ENCODE data around the gene CA14. TPM values are rescaled to one million over a fixed set of nuclear protein-coding genes. Genes with fewer than 3 reads are reported as not detected.

The CA14 gene
- total RNA-seq, 8 experiments from 2014 or later, result 0.56 to 86.1 (median 28.3) TPM

- peaks cover 21 to 29% of the 10 kb centered on the region in 2 donors for H3K4me1 ChIP-seq (replicated peaks in 1 of 2)
- ATAC-seq (replicated peaks in 6 of 8), result peak; percentile 90 to 99 (median 97)
- peak within 1 kb of the TSS; percentile 86 to 95 (median 94) for H3K4me3 ChIP-seq
- WGBS, 10 experiments, result 0 to 40% (median 12%) methylated on average over 1 to 16 of the region's 49 CpGs; no CpG with 5 or more reads in 1 of the 10 experiments
- H3K27ac ChIP-seq, result peak within 1 kb of the TSS; percentile 68 to 75
- in situ Hi-C loops (cut with MboI; ENCODE audit: low pct_unique_long_range_greater_than_20kb in 2 of 9, low sequenced_read_pairs in 9 of 9, unreplicated experiment in 9 of 9), result no loop called here
Observed at GRCh38 chr1:150268705-150269403, 11.3 kb downstream of the CA14 start, which contains the start of gene APH1A. APH1A (minus strand) TSS chr1:150269016; CDS start chr1:150268810, 206 bp downstream.

DNA sequence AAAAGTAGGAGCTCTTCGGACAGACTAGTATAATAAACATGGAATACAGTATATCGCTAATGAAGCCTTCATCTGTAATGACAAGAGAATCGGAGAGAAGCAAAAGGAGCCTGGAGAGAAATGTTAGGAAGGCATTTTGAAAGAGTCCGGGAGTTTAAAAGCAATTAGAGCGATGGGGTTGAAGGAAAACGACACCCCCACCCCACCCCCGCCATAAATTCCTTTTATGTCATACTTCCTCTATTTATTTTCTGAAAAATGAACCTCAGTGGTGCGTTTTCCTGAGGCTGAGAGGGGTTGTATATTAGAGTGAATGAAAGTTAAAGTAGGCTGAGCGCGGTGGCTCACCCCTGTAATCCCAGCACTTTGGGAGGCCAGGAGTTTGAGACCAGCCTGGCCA lies 11.9 kb downstream of the CA14 start:
- in situ Hi-C loops (cut with MboI; ENCODE audit: low pct_unique_long_range_greater_than_20kb in 2 of 9, low sequenced_read_pairs in 9 of 9, unreplicated experiment in 9 of 9), result no loop called here
- Histone ChIP-seq H3K4me3 (peak overlapping the region; percentile 86 to 95 (median 94)), H3K27ac (peak overlapping the region; percentile 65 to 75), H3K4me1 (replicated peaks in 1 of 2) (peaks cover 26 to 29% of the 10 kb centered on the region in 2 donors)
- ATAC-seq (replicated peaks in 6 of 8), result no peak
- 40 to 90% (median 51%) methylated on average over 2 to 10 of the region's 10 CpGs for WGBS, 10 experiments

GRCh38 chr1:150271291-150271959 lies 13.9 kb downstream of the CA14 start:
- no peak overlapping the region for H3K4me3 ChIP-seq
- peak overlapping the region; percentile 65 to 89 for H3K27ac ChIP-seq
- 62 to 100% (median 96%) methylated on average over 1 to 7 of the region's 7 CpGs; no CpG with 5 or more reads in 2 of the 10 experiments for WGBS, 10 experiments
- in situ Hi-C loops (cut with MboI; ENCODE audit: low pct_unique_long_range_greater_than_20kb in 2 of 9, low sequenced_read_pairs in 9 of 9, unreplicated experiment in 9 of 9), result no loop called here
- ATAC-seq (replicated peaks in 6 of 8), result peak in 2 of 8 experiments; percentile 12 to 17
- H3K4me1 ChIP-seq (replicated peaks in 1 of 2), result peaks cover 29 to 37% of the 10 kb centered on the region in 2 donors

DNA sequence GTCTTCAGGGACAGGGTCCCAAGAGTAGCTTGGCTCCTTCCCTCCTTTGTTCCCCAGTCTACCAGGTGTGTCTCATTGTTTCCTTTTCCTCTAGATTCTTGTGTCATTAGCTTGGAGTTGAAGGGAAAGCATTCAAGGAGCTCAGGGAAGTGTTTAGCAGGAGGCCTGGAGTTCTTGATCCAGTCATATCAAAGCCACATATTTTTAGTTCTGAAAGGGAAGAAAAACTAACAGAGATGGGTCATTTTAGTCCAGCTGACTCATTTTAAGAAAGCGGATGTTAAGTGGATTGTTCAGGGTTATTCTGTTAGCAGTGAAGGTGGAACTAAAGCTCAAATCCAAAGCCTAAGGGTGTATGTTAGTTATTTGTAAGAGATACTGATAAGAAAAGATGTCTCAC lies 15.7 kb downstream of the CA14 start:
- WGBS, 10 experiments, result 60 to 100% (median 89%) methylated on average over 1 of the region's 1 CpG; no CpG with 5 or more reads in 2 of the 10 experiments
- Histone ChIP-seq H3K4me3 (peak overlapping the region; percentile 19 to 50 (median 32)), H3K4me1 (replicated peaks in 1 of 2) (peaks cover 22 to 30% of the 10 kb centered on the region in 2 donors), H3K27ac (peak overlapping the region in 1 of 2 donors; percentile 89)
- ATAC-seq (replicated peaks in 6 of 8), result no peak
- in situ Hi-C loops (cut with MboI; ENCODE audit: low pct_unique_long_range_greater_than_20kb in 2 of 9, low sequenced_read_pairs in 9 of 9, unreplicated experiment in 9 of 9), result no loop called here

DNA sequence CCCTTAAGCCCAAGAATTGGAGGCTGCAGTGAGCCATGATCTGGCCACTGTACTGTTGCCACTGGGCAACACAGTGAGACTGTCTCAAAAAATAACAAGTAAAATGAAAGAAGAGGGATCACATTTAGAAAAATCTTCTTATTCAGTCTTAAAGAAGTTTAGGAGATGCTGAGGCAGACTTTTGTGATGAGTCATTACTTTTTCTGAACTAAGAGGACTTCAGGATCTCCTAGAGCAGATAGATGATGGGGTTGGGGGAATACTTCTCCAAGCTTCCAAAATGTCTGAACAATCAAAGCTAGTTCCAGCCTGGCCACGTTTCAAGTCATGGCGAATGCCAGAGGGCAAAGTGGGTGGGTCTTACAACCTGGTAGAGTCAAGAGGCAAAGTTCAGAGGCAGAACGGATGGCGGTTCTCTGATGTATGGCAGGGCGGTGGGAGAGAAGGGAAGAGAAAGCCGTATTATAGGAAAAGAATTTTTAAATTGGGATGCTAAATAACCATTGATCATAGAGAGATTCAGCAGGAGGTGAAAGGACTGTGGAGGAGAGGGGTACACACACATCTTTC lies 22.6 kb downstream of the CA14 start:
- ATAC-seq (replicated peaks in 6 of 8), result no peak
- in situ Hi-C loops (cut with MboI; ENCODE audit: low pct_unique_long_range_greater_than_20kb in 2 of 9, low sequenced_read_pairs in 9 of 9, unreplicated experiment in 9 of 9), result no loop called here
- 40 to 100% (median 87%) methylated on average over 1 to 6 of the region's 6 CpGs; no CpG with 5 or more reads in 1 of the 10 experiments for WGBS, 10 experiments
- peaks cover 13 to 19% of the 10 kb centered on the region in 2 donors for H3K4me1 ChIP-seq (replicated peaks in 1 of 2)
- H3K4me3 ChIP-seq, result no peak overlapping the region
- H3K27ac ChIP-seq, result no peak overlapping the region

DNA sequence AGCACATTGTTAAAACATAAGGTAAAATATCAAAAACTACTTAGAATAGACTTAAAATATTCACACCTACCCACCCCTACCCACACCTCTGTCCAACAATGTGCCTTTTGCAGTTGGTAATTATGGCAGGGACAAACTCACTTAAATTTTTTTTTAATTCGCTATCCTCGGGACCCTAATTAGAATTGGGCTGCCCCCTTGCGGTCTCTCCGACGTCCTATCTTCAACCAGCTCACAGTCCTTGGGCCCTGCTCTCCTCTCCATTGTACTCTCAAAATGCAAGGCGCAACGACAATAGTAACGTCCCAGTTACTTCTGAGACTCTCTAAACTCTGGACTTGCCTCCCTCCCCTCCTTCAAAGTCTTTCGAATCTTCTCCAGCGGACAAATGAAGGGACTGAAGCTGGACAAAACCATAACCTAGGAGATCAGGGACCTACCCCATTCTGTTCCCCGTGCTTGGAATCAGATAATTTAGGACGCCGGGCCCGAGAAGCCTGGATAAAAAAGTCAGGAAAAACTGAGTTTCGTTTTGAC lies 23.7 kb downstream of the CA14 start:
- H3K27ac ChIP-seq, result peak overlapping the region; percentile 23 to 37
- in situ Hi-C loops (cut with MboI; ENCODE audit: low pct_unique_long_range_greater_than_20kb in 2 of 9, low sequenced_read_pairs in 9 of 9, unreplicated experiment in 9 of 9), result no loop called here
- peak overlapping the region; percentile 47 to 65 (median 56) for H3K4me3 ChIP-seq
- WGBS, 10 experiments, result 0 to 13% (median 3%) methylated on average over 1 to 15 of the region's 15 CpGs; no CpG with 5 or more reads in 2 of the 10 experiments
- peaks cover 13 to 17% of the 10 kb centered on the region in 2 donors for H3K4me1 ChIP-seq (replicated peaks in 1 of 2)
- ATAC-seq (replicated peaks in 6 of 8), result peak in 5 of 8 experiments; percentile 4 to 49 (median 27)

DNA sequence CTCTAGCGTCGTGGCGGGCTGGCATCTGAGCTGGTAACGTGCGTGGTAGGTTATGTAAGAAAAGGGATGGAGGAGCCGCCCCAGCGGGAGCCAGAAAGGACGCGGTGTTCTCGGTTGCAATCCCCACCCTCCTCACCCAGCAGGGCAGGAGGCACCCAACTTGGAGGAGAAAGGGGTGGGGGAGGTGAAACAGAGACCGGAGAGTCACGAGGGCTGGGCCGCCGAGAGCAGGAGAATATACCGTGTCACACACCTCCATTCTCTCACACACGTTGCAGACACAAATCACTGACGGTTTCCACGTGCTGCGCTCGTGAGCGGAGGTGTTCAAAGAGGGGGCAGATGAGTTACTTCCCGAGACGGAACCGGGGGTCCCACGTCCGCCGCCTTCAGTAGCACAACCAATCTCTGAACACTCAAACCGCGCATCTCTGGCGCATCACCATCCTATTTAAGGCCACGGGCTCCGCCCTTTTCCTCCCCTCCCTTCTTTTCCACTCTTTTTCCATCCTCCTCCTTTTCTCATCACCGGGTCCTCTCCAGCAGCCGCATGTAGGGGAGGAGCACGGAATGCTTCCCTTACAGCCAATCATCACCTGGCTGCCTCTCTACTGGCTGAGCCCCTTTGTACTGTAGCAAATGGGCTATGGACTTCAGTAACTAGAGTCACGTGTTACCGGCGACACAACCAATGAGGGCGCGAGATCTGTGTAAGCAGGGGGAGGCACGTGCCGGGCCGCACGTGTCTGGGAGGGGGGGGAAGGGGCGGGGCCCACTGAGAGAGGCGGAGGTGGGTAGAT lies 24.4 kb downstream of the CA14 start, which contains the start of gene CIART:
CIART (plus strand) TSS at position 797 of the 800 bp plus-strand sequence. CDS start 714 bp downstream, outside the sequence.
- WGBS, 10 experiments, result 0 to 32% (median 6%) methylated on average over 1 to 18 of the region's 46 CpGs; no CpG with 5 or more reads in 2 of the 10 experiments
- in situ Hi-C loops (cut with MboI; ENCODE audit: low pct_unique_long_range_greater_than_20kb in 2 of 9, low sequenced_read_pairs in 9 of 9, unreplicated experiment in 9 of 9), result no loop called here
- ATAC-seq (replicated peaks in 6 of 8), result peak; percentile 92 to 99 (median 98)
- peak within 1 kb of the TSS; percentile 47 to 65 (median 56) for H3K4me3 ChIP-seq
- H3K27ac ChIP-seq, result peak within 1 kb of the TSS; percentile 23 to 37
- peaks cover 13 to 16% of the 10 kb centered on the region in 2 donors for H3K4me1 ChIP-seq (replicated peaks in 1 of 2)

- in situ Hi-C loops (cut with MboI; ENCODE audit: low pct_unique_long_range_greater_than_20kb in 2 of 9, low sequenced_read_pairs in 9 of 9, unreplicated experiment in 9 of 9), result no loop called here
- Histone ChIP-seq H3K4me1 (replicated peaks in 1 of 2) (peaks cover 13 to 16% of the 10 kb centered on the region in 2 donors), H3K4me3 (peak overlapping the region; percentile 47 to 65 (median 56)), H3K27ac (no peak overlapping the region)
- 0 to 33% (median 12%) methylated on average over 3 to 14 of the region's 21 CpGs; no CpG with 5 or more reads in 4 of the 10 experiments for WGBS, 10 experiments
- ATAC-seq (replicated peaks in 6 of 8), result peak in 6 of 8 experiments; percentile 4 to 43 (median 25)
Observed at GRCh38 chr1:150282558-150282958, 25.0 kb downstream of the CA14 start.

GRCh38 chr1:150283260-150283659 lies 25.7 kb downstream of the CA14 start:
- no peak overlapping the region for H3K27ac ChIP-seq
- H3K4me1 ChIP-seq (replicated peaks in 1 of 2), result peaks cover 13 to 16% of the 10 kb centered on the region in 2 donors
- peak overlapping the region; percentile 47 to 65 (median 56) for H3K4me3 ChIP-seq
- in situ Hi-C loops (cut with MboI; ENCODE audit: low pct_unique_long_range_greater_than_20kb in 2 of 9, low sequenced_read_pairs in 9 of 9, unreplicated experiment in 9 of 9), result no loop called here
- ATAC-seq (replicated peaks in 6 of 8), result no peak
- 67 to 100% (median 85%) methylated on average over 2 to 12 of the region's 12 CpGs; no CpG with 5 or more reads in 2 of the 10 experiments for WGBS, 10 experiments

DNA sequence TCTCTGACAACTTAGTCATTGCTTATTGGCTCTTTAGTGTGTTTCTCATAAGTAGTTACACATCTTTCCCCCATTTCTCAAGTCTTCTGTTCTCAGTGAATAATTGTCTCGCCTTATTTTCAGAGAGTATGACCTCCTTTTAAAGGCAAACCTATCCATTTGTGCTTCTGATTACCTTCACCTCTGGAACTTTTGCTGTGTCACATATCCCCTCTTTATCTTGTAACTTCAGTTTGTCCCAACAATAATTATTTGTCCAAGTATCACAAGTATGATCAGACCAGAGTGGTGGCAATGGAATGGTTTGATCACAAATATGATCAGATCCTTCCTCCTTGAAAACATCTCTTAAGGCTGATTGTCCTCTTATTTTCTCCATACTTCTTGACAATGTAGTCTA lies 30.8 kb downstream of the CA14 start:
- Histone ChIP-seq H3K4me3 (no peak overlapping the region), H3K4me1 (replicated peaks in 1 of 2) (peaks cover 10 to 11% of the 10 kb centered on the region in 2 donors), H3K27ac (no peak overlapping the region)
- WGBS, 10 experiments, result 13 to 92% (median 83%) methylated on average over 1 of the region's 1 CpG; no CpG with 5 or more reads in 1 of the 10 experiments
- in situ Hi-C loops (cut with MboI; ENCODE audit: low pct_unique_long_range_greater_than_20kb in 2 of 9, low sequenced_read_pairs in 9 of 9, unreplicated experiment in 9 of 9), result no loop called here
- no peak for ATAC-seq (replicated peaks in 6 of 8)

- 67 to 100% (median 91%) methylated on average over 1 to 4 of the region's 4 CpGs; no CpG with 5 or more reads in 1 of the 10 experiments for WGBS, 10 experiments
- Histone ChIP-seq H3K27ac (no peak overlapping the region), H3K4me3 (no peak overlapping the region), H3K4me1 (replicated peaks in 1 of 2) (peaks cover 9% of the 10 kb centered on the region in 2 donors)
- no peak for ATAC-seq (replicated peaks in 6 of 8)
- in situ Hi-C loops (cut with MboI; ENCODE audit: low pct_unique_long_range_greater_than_20kb in 2 of 9, low sequenced_read_pairs in 9 of 9, unreplicated experiment in 9 of 9), result no loop called here
Observed at GRCh38 chr1:150288822-150289221, 31.2 kb downstream of the CA14 start.

All from motor neuron (in vitro differentiated cells).